GM23338 (cell line): ENCODE results near the gene ENTPD6.

Experiments used
- CREB1 ChIP-seq: fragments of 250-450 bp; sonication (Bioruptor Pico); IDR thresholded peaks from 2 replicates; pipeline ENCODE4 v1.5.0; 2020; ENCODE audit warnings: low read depth, mild to moderate bottlenecking, moderate library complexity
- CTCF ChIP-seq, 2 experiments: fragments of 200-600 bp in 1 of 2; sonication (generic) in 1 of 2; conservative IDR thresholded peaks; 2 replicates each; pipeline versions ENCODE4 v1.5.1 to v1.6.1; 2016 to 2017; ENCODE audit warnings: antibody characterized with exemption in 2 of 2, low read depth in 2 of 2, mild to moderate bottlenecking in 2 of 2, moderate library complexity in 1 of 2
- EZH2 ChIP-seq: fragments of 200-600 bp; sonication (generic); IDR thresholded peaks from one replicate; pipeline ENCODE4 v1.8.0; 2017; ENCODE audit warnings: antibody characterized with exemption, mild to moderate bottlenecking, low read depth; ENCODE audit not compliant: unreplicated experiment
- EZH2phosphoT487 ChIP-seq: fragments of 200-600 bp; sonication (generic); IDR thresholded peaks from one replicate; pipeline ENCODE4 v1.8.1; 2018; ENCODE audit warnings: antibody characterized with exemption; ENCODE audit not compliant: unreplicated experiment
- JUNB ChIP-seq: IDR thresholded peaks from one replicate; pipeline ENCODE4 v1.6.1; 2016; ENCODE audit warnings: antibody characterized with exemption; ENCODE audit not compliant: unreplicated experiment
- POLR2AphosphoS5 ChIP-seq: IDR thresholded peaks from 2 replicates; pipeline ENCODE4 v1.6.1; 2016; ENCODE audit warnings: antibody characterized with exemption, low read depth
- REST ChIP-seq: IDR thresholded peaks from one replicate; pipeline ENCODE4 v1.6.1; 2018; ENCODE audit warnings: antibody characterized with exemption; ENCODE audit not compliant: unreplicated experiment
- ZNF114 ChIP-seq: fragments of 250-450 bp; sonication (Bioruptor Pico); IDR thresholded peaks from 2 replicates; pipeline ENCODE4 v1.5.0; 2020; ENCODE audit warnings: mild to moderate bottlenecking, moderate library complexity
- ZNF331 ChIP-seq: fragments of 250-450 bp; sonication (Bioruptor Pico); IDR thresholded peaks from 2 replicates; pipeline ENCODE4 v1.5.0; 2020; ENCODE audit warnings: low read depth, mild to moderate bottlenecking, moderate library complexity

- TF ChIP-seq EZH2phosphoT487 (no peak), CTCF (conservative IDR thresholded peaks at IDR 0.05; ENCODE audit: low read depth in 2 of 2) (no peak), ZNF114 (CRISPR knock-in tag) (no peak), CREB1 (CRISPR knock-in tag) (no peak), POLR2AphosphoS5 (no peak), EZH2 (no peak), REST (no peak), JUNB (no peak), ZNF331 (no peak)
Measured at GRCh38 chr20:25248786-25249172, 53.3 kb downstream of the ENTPD6 start.
